GM18867 (cell line): ENCODE data around the gene EFCAB11.

ENCODE experiments used
- ATAC-seq: cut with Tn5 transposase; IDR thresholded peaks from one replicate; pipeline ENCODE4 v1.9.1; 2021; ENCODE audit warnings: mild to moderate bottlenecking, moderate library complexity; ENCODE audit not compliant: unreplicated experiment

The EFCAB11 gene

DNA sequence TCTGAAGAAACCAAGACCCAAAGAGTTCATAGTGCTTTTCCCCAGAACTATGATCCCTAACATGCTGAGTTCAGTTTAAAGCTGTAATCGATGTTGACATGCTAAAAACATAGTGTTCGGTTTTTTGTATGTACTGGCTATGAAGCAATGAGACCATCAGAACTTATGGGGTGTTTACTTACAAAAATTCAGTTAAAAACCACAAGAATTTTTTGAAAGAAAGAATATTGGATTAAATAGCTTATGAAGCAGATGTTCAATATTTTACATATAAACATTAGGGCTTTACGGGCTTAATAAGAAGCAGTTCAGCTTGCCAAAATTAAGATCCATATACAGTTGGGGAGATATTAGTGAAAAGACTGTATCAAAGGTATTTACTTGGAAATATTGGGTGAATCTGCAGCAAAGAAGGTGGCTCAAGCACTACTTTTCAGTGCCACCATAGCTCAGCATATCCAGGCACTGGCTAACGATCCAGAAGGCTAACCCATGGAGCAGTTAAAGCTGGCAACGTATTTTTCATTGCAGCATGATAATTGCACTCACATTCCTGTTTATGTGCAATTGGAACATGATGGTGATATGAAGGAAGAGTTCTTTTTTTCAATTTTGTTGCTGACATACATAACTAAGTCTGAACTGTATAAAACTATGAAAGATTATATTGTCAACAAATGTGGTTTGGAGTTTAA lies 125.9 kb downstream of the EFCAB11 start:
- ATAC-seq = no peak

DNA sequence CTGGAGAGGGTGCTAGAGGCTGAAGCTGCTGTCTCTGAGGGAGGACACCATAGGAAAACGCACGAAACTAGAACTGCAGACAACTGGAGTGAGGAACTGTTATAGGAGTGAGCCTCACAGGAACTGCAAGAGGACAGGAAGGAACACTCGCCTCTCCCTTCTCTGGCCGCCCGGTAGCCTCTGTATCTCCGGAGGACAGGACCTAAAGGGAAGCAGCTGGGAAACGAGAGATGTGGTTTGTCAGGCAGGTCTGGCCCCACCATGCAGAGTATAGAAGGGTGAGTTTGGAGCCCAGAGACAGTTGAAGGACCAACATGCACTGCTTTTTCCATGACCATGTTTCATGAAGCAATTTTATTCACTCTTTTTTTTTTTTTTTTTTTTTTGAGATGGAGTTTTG lies 127.3 kb downstream of the EFCAB11 start:
- ATAC-seq = no peak

DNA sequence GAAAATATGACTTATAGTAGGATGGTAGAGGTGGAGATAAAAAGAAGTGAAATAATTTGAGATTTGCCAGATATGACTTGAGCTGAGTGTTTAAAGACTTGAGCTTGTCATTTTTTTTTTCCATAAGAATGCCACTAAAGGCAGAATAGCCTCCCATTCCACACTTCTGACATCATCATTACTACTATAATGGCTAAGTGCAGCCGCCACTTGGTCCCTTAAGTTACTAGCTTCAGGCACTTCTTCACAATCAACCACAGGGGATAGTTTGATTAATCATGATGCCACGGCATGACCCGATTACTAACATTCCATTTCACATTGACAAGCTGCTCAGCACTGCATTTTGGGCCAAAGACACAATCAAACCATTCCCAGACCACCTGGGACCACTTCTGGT lies 127.9 kb downstream of the EFCAB11 start:
- no peak for ATAC-seq

DNA sequence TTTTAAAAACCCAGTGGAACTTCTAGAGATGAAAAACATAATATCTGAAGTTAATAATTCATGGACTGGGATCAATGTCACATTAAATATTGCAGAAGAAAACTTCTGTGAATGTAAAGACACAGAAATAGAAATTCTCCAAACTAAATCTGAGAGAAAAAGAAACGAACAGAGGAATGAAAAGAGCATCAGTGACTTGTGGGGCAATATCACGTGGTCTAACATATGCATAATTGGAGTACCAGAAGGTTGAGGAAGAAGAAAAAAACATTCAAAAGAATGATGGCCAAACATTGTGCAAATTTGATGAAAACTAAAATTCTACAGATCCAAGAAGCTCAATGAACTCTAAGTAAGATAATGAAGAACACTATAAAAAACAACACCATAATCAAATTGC lies 130.8 kb downstream of the EFCAB11 start:
- no peak for ATAC-seq

DNA sequence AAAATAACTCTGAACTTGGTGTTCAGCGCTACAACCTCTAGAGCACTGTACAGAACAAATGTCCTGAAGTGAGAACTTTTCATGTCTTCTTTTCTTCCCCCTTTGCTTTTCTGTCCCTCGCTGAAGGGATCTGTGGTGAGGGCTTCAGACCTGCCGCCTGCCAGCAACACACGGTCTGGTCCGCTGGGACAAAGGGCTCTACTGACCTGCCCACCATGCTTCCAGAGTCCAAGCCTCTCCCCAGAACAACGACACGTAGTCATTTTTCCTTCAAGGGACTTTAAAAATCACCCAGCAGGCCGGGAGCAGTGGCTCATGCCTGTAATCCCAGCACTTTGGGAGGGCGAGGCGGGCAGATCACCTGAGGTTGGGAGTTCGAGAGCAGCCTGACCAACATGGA lies 140.4 kb downstream of the EFCAB11 start:
- no peak for ATAC-seq

DNA sequence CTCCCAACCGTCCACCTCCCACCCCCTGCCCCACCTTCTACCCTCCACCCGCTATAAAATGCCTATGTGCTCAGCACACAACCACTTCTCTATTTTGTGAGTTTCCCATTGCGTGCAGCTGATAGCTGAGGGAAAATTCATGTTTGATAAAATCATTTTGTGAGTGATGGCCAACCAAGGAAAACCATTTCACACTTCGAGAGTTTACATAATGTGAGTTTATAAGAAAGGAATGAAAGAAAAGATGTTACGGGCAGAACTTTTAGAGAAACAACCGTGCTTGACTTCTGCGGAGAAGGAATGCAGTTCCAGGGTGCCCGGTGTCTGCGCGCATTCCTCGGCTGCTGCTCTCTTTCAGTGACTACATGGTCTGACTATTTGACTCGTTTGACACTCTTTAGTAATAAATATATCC lies 140.9 kb downstream of the EFCAB11 start:
- no peak for ATAC-seq

DNA sequence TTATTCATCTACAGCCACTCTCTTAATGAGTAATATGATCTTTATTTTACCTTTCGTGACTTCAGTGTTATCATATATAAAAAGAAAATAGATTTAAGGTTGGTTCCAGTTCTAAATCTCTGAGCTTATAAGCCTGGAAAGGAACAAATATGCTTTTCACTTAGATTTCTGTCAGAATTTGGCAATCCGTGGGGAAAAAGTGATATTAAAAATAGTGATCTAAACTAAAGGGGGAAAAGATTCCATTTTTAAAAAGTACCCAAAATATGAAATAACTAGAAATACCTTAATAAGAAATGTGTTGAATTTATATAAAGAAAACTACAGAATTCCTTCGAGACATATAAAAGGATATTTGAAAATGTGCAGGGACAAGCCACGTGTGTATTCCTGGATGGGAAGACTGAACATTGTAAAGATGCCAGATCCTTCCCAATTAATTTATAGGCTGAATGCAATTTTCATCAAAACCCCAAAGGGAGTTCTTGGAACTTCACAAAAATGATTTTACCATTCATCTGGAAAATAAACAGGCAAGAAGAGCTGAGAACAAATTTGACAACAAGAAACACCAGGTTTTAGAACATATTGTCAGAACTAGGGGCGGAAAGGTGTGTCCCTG lies 142.5 kb downstream of the EFCAB11 start:
- no peak for ATAC-seq

DNA sequence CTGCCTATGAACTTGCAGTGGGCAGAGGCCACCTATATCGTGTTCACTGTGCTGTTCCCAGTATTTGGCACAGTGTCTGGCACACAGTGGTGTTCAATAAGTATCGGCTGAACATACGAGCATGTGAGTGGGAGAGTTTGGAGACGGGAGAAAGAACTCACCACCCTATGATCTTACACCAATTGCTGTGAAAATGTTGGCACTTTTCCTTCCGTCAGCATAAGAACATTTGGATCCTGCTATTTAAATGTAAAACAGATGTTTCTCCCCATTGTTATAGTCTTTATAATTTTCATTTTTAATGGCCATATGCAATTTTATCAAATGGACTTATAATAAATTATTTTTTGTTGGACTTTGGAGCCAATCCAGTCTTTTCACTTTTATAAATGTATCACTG lies 144.4 kb downstream of the EFCAB11 start:
- no peak for ATAC-seq

DNA sequence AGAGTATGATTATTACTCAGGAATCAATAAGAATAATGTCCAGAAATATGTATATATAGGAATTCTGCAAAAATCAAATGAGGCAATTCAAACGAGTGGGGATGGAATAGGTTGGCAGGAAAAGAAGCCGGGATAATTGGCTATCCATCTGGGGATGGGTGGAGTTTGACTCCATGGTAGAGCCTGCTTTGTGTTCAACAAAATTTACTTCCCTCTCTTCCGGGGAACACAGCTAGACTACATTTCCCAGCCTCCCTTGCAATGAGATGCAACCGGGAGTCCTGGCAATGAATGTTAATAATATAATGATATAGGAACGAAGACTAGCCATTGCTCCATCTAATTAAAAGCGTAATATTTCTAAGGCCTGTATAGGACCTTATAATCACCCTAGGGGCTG lies 146.6 kb downstream of the EFCAB11 start:
- ATAC-seq = no peak

DNA sequence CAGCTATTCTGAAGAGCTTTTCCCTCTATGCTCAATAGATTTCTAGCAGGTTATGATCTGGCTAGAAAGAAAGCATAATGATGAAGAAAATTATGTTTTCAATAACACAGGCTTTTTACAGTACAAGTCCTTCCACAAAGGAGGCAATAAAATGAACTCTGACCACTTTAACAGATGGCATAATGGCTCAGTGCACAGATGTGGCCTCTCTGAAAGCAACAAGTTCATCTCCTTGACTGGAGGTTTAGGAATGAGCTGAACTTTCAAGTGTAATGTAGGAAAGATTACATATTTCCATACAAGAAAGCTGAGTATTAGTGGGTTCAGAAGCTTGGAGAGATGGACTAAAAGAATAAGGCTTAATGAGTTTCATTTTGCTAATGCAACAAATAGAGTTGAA lies 147.4 kb downstream of the EFCAB11 start:
- ATAC-seq = no peak

DNA sequence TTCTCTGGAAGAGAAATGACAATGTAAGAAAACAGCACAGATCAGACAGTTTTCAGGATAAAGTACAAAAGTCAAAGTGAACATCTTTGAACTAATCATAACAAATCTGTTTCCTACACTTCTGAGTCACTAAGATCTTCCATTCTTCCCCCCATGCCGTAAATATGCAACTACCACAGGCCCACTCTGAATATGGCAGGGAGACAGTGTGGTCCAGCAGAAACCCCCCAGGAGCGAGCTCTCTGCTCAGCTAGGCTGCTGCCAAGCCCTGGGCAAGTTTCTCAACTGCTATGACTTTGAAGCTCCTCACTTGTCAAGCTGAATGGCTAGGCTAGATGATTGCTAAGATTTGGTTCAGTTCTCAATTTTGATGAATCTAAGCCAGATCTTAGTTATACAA lies 148.1 kb downstream of the EFCAB11 start:
- no peak for ATAC-seq

DNA sequence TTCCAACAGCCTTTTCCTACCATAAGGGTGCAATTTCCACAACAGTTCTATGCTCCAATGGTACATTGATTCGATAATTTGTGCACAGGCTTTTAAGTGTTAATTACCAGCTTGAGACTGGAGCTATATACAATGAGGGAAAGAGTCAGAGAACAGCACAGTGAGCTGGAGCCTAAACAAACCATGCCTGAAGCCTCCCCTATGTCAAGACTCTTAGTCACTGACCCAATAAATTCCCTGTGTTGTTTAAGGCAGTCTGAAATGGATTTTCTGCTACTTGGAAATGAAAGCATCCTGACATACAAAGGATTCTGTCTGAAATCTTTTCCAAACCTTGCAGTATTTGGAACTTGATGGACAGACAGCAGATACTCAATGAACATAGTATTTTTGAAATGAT lies 149.0 kb downstream of the EFCAB11 start:
- no peak for ATAC-seq

DNA sequence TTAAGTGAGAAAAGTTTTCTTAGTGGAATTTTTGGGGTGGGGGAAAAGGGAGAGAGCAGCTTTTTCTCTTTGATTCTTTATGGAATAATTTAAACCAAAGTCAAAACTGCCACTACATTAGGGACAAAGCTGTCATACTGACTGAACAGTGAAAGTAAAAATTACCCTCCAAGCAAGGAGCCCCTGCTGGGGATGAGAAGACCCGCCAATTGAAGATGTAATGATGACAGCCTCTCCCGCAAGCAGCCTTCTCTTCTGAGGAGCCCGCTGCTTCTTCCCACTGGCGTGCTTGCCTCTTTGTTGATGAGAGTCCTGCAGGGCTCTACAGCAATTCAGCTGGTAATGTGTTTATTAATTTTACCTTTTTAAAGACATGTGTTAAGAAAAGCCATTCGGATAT lies 151.0 kb downstream of the EFCAB11 start:
- ATAC-seq = no peak

DNA sequence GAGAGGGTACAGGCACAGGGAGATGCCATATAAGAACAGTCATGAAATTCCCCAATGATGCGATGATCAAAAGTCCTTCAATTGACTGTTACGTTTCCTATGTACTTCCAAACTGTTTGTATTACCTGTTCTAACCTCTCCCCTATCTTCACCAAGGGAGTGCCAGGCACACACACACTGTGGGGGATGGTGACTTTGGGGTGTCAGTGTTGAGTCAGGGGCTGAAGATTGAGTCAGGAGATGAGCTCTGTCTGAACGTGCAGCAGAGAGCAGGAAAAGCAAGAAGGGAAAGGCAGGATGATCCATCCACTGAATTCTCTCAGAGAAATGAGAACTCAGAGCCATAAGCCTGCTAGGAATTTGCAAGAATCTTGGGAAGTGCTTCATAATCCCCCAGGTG lies 153.4 kb downstream of the EFCAB11 start:
- ATAC-seq = no peak

DNA sequence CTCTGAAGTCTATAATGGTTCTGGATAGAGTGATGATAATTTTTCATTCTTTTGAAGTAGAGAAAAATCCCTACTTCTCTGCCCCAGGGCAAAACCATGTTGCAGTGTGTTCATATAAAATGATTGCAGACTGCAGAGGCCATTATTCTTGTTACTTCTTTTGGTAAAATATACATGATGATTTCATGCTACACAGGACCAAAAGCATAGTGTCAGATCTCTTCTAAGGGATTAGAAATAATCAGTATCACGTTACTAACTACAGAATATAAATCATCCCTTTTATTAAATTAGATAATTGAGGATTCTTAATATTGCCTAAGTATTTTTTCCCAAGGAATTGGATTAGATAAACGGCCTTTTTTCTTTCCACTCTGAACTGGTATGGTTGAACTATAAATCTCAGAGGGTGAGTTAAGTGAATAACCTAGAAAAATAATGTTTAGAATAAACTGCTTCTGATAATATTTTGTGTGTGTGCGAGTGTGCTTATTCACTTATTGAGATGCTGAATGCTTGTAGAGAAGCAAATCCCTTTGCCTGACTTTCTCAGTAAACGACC lies 156.2 kb downstream of the EFCAB11 start:
- no peak for ATAC-seq

DNA sequence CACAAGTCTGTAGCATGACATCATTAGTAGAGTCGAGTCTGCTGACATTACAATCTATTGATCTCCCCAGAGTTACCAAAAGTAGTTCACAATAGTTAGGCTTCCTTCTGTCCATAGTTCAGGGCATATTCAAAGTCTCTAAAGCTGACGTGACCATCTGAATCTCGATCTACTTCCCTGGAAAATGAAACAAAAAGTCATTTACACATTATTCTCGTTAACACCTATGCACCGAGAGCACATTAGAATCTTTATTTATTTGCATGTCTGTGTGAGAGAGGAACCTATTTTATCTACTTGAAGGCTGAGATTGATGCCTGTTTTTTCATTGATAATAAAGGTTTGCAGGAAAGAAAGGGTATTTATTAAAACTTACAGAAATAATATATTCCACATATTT lies 157.4 kb downstream of the EFCAB11 start:
- peak; percentile 92 for ATAC-seq

DNA sequence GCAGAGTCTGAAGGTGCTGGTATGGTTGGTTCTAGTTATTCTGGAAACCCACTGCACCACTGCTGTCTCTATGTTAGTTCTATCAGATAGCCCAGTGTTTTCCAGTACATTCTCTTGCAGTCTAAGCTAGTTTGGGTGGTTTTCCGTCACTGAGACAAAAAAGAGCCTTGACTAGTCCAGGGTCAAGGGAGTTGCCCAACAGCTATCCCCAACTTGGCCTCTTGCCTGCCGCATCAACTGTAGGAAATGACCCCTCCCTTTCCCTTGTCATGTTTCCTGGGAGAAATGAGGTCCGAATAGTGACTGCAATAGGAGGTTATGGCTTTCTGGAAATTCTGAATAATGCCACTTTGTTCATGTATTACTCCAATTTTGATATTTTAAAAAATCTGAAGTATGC lies 160.4 kb downstream of the EFCAB11 start:
- ATAC-seq = no peak

DNA sequence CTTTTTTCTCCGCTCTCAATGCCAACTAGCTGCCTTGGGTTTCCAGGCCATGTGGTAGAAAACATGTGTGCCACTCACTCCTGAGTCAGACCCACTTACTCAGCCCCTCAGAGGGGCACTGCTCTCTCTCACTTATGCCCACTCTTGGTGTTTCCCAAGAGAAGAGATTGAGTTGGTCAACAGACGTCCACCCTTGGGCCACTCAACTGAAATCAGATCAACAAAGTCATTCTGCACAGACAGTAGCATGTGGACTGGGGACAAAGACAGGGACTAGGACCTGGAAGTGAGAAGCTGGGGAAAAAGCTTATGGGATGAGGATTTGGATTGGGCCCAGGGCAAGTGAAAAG lies 161.2 kb downstream of the EFCAB11 start:
- ATAC-seq = no peak

DNA sequence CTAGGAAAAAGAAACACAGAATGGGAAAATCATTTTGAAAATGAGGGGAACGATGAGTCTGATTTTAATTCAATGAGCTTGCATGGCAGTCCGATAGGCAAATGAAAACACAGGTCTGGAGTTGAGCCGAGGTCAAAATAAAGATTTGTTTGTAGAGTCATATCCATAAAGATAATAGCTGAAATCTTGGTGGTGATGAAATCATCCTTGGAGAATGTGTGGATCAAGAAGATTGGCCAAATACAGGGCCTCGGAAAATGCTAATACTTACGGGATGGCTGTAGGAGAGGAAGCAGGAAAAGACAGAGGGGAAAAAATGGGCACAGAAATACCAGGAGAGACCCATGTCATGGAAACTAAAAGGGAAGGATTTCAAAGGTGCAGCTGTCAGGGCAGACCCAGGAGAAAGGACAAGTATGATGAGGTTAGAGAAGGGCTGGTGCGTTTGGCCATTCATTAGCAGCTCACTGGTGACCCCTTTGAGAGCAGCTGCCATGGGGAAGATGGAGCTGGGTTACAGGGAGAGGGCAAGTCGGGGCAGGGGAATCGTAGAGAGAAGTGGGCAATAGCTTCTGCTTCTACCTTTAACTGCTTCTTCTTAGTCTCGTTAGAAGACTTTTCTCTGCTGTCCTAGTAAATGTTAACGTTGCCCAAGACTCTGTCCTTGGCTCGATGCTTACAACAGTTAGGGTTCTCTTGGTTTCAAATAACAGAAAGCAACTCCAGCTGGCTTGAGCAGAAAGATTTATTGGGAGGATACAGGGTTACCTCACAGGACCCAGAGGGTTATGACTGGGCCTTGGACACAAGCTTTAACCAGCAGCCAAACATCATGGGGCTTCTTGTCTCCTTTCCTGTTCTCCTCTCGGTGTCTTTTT lies 161.8 kb downstream of the EFCAB11 start:
- no peak for ATAC-seq

DNA sequence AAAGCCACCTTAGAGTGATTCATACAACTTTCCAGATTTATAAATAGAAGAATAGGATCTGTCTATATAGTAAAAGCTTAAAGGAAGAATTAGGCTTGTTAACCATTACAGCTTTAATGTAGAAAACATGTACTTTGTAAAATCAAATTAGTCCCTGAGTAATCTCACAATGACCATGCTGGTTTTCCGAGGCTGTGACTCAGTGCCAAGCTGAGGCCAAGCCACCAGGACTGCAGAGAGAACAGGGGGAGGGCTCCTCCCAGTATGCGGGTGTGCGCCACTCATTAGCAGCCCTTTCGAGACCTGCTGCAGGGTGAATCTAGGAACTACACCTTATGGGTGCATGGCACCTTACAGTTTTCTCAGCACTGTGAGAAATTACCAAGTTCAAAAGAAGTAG lies 167.0 kb downstream of the EFCAB11 start:
- ATAC-seq = no peak

DNA sequence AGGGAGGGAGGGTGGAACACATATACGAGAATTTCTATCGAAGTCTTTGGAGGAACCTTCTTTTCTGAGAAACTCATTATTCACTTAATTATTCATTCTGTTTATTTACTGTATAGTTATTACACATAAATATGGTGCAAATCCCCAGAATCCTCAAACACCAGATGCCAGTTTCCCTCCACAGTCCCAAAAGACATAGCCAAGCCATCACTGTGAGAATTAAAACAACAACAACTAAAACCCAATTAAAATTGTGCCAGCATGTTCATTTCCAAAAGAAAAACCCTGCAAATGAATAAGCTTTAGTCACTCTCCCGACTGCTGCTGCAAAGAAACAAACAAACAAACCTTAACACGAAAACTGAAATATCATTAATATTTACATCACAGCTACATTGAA lies 173.5 kb downstream of the EFCAB11 start:
- ATAC-seq = no peak

DNA sequence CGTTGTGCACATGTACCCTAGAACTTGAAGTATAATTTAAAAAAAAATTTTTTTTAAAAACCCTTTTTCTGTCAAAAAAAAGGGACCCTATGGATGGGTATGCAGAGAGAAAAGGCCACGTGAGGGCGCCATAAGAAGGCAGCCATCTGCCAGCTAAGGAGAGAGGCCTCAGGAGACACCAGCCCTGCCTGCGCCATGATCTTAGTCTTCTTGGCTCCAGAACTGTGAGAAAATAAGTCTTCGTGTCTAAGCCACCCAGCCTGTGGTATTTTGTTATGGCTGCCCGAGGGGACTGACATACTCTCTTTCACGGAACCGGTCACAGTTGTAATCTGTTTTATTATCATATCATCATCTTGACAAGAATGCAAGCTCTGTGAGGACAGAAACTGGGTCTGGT lies 174.8 kb downstream of the EFCAB11 start:
- no peak for ATAC-seq
